IPS DF 4.7 (cell line): ENCODE data around the gene MON1A.
A peak's percentile ranks its signal among the peaks of the same experiment; 100 is the strongest.
"Not testable (repeated sequence)": the region's sequence is repeated elsewhere in the genome, so short reads cannot be mapped to it uniquely, and the experiment has no call there.

Source experiments
- DNase-seq: peaks from one replicate; pipeline ENCODE4 v3.0.0-alpha.2; 2013; ENCODE audit warnings: low spot score; ENCODE audit errors: extremely low read depth

MON1A gene

DNA sequence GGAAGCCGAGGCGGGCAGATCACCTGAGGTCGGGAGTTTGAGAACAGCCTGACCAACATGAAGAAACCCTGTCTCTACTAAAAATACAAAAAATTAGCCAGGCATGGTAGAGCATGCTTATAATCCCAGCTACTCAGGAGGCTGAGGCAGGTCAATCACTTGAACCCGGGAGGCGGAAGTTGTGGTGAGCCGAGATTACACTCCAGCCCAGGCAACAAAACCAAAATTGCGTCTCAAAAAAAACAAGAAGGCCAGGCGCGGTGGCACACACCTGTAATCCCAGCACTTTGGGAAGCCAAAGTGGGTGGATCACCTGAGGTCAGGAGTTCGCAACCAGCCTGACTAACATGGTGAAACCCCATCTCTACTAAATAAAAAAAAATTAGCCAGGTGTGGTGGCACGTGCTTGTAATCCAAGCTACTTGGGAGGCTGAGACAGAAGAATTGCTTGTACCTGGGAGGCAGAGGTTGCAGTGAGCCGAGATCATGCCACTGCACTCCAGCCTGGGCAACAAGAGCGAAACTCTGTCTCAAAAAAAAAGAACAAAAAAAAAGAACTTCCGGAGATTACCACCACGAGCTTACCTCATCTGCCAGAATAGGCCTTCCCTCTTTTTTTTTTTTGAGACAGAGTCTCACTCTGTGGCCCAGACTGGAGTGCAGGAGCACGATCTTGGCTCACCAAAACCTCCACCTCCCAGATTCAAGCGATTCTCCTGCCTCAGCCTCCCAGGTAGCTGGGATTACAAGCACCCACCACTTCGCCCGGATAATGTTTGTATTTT is 11.6 kb downstream of the MON1A start:
- DNase-seq, result not testable (repeated sequence)

GRCh38 chr3:49916686-49917085 is 12.9 kb downstream of the MON1A start:
- DNase-seq, result no peak

- DNase-seq, result no peak
Observed at GRCh38 chr3:49914906-49915305, 14.7 kb downstream of the MON1A start.

GRCh38 chr3:49912881-49913281 is 16.7 kb downstream of the MON1A start:
- no peak for DNase-seq

DNA sequence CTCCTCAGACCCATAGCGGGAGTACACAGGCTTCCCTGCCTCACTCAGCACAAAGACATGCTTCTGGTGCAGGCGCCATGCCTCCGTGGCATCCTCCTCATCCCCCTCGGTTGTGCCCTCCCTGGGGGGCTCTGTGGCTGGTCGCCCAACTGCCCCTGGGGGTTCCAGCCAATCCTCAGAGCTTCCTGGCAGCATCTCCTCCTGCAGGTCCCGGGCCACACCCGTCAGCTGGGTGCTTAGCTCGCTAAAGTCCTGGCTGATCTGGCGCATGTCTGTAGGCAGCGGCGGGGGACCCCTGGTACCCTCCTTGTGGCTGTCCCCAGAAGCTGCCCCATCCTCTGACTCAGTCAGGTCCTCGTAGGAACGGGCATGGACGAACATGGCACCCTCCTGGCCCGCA is 18.0 kb downstream of the MON1A start:
- DNase-seq, result no peak

DNA sequence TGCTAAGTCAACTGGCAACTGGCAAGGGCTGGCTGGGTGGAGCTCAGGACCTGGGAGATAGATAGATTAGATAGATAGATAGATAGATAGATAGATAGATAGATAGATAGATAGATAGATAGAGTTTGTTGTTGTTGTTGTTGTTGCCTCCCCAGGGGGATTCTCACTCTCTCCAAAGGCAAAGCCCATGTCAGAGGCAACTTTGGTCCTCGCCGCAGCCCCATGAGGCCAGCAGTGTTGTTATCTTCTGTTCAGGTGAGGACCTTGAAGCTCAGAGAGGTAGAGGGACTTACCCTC is 18.5 kb downstream of the MON1A start:
- no peak for DNase-seq

DNA sequence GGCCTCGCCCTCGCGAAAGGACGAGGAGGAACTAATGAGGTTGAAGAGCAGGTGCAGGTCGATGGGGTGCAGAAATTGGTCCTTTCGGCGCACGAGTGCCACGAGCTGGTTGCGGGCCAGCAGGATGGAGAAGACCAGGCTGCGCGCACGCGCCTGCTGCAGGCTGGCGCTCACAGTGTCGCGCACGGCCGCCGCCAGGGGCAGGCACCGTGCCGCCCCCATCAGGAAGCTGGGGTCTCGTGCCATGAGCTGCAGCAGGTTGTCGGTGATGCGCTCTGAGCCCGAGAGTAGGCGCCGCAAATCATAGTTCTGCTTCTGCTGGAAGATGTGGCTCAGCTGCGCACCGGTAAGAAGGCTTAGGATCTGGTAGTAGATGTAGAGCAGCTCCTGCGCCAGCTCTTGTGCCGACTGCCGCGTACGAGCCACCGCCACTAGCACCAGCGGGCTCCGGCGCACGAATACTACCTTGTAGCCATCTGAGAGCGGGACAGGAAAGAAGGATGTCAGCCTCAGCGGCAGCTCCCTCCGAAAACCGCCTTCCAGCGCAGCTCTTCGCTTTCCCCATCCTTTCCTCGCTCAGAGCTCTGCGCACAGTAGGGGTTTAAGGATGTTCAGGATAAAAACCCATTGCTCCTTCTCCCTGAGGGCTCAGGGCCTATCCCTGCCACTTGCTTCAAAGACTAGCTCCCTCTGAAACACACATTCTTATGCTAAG is 19.0 kb downstream of the MON1A start:
- DNase-seq, result no peak

DNA sequence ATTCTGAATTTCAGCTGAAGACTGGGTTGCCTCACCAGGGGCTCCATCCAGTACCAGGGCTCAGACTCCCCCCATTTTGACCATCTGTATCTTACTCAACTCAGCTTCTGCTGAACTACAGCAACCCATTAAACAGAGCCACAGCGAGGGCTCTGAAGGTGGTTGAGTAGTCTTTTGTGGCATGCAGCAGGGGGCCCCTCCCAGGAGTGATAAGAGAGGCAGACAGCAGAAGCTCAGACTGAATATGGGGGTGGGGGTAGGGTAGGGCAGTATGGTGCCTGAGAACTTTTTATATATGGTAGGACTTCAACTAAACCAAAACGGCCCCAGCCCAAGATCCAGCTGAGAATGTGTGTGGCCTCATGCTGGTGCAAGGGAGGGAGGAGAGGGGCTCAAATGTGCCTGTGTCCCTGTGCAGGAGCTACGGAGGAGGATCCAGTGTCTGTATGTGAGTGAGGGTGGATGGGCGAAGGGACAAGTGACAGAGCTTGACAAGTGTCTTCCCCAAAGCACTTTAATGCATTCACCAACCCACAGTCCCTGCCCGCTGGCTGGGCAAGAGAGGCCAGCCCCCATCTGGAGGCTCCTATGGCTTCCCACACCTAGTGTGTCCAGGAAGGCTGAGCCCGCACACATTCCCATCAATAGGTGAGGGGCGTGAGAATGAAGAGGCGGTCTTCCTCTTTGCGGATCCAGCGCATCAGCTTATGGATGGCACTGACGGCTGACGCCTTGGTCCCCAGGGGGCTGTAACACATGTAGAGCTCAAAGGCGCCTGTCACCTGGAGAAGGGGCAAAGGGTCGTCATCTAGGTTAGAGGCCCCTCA is 21.0 kb downstream of the MON1A start:
- DNase-seq, result no peak

DNA sequence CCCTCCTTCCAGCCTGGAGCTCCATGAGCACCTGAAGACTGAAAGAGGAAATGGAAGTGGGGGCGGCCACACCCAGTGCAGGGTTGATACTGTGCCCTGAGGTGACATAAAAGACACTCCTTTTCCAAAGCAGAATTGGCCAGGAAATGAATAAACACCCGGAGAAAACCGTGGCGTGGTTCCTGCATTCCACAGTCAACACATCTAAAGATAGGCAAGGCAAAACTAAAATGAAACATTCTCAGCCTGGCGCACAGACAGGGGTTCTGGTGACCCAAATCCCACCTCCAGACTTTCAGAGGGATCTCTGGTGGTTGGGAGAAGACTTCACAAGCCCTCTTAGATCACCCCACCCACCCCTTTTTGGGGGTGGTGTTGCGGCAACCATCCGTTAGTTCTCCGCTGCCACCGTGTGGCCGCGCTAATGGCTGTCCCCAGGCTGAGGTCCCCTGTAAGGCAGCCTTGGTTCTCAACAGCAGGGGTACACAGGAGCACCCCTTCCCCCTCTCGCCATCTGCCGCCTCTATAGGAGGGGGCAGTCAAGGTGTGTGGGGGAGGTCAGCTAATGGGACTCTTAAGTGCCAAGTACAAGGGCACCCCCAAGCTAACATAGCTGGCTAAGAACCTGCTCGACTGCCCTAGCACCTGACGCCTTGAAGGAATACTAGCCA is 23.4 kb downstream of the MON1A start:
- no peak for DNase-seq

- not testable (repeated sequence) for DNase-seq
Observed at GRCh38 chr3:49904448-49904847, 25.2 kb downstream of the MON1A start.

DNA sequence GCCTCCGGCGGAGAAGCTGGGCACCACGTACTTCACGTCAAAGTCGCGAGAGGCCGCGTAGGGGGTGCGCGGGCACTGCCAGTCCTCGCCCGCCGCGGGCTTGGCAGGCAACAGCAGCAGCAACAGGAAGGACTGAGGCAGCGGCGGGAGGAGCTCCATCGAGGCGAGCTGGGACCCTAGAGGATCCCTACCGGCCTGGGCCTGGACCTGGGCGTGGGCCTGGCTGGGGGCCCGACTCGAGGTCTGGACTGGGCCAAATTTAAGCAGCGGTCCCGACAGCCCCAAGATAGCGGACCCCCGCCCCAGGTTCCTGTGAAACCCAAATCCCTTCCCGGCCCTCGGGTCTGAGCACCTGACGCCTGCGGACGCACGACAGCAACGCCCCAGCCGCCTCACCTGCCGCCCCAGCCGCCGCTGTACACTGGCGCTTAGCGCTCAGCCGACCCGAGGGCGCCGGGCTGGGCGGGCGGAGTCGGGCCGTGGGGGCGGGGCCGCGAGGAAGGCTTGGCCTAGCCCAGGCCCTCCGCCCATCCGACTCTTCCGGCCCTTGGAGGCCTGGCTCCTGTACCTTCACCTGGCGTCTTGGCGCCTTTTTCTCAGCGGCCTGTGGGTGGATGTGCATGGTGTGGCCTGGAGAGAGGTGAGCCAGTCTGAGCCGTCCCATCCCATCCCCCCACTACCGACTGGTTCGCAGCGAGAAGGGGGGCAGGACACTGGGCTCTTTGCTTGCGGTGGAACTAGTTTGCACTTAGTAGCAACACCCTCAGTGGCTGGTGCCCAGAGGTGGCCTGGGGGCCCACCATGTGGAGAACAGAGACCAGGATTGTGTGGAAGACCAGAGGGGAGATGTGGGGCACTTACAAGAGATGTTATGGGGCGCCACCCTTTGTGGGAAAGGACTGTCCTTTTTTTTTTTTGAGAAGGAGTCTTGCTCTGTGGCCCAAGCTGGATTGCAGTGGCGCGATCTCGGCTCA is 25.9 kb downstream of the MON1A start, which contains the start of gene MST1R:
Gene MST1R (minus strand): TSS at position 423 of the 974 bp plus-strand sequence. CDS start 264 bp downstream, at position 159.
- peak; percentile 81 for DNase-seq

DNA sequence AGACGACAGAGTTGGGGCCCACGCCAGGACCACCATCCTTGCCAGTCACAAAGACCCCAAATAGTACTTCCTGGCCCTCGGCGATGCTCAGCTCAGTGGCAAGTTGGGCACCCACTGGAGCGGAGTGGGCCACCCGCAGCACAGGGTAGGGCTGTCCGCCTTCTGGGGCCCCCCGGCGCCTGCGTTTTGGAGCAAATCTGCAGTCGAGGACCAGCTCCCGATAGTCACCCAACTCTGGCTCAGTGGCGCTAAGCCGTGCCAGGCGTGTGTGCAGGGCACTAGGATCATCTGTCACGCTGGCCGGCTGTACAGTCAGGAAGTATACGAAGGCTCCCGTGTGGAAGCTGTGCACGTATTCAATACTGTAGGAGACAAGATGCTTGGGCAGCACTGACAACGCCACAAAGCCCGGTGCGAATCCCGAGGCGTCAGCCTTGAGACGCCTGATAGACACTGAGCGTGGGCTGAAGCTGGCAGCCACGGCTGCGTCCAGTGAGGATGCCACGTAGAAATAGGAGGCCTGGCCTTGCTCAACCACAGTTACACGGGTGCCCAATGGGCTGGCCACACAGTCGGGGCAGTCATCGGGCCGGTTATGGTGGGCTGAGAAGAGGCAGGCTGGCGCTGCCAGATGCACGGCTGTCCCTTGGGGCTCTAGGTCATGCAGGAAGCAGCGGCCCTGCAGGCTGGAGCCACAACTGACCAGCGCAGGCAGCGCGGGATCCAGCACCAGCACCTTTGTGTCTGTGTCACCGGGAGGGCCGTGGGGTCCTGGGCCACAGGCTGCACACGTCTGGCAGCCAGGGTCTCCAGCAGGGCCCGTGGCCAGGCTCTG is 26.9 kb downstream of the MON1A start:
- no peak for DNase-seq

DNA sequence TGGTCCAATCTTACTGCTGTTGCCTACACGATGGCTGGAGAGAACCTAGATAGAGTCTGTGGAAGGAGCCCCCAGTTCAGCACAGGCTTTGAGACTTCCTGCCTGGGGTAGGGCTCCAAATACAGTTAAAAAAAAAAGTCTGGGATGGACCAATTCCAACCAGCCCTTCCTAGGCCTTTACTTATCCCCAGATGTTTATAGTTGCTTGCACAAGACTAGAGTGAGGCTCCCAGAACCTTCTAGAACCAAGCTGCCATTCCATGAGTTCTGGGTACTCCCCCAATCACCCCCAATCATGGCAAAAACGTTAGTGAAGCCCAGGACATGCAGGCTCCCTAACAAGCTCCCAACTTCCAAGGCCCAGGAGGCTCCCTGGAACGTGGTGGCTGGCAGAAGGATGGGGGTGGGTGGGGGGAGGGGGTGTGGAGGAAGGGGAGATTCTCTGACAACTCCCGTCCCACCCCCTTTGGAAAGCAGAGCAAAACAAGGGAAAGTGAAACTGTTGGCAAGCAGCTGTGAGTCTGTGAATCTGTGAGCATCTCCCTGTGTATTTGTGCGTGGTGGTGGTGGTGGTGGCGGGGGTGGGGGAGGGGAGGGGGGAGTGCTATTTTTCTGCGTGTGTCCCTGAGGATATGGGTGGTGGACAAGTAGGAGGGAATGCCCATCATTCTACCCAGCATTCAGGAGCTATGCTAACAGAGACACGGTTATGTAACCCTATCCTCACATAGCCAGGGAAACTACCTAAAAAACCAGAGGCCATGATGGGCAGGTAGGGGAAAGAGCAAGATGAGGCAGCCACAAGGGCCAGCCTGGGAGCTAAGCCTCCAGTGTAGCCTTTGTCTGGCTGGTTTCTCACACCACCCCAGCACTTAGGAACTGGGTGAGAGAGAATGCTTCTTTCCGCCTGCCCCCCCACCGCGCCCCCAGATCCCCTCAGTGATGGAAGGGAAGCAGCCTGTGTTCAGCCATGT is 28.0 kb downstream of the MON1A start:
- no peak for DNase-seq

- DNase-seq, result no peak
Observed at GRCh38 chr3:49900491-49901153, 29.0 kb downstream of the MON1A start.

DNA sequence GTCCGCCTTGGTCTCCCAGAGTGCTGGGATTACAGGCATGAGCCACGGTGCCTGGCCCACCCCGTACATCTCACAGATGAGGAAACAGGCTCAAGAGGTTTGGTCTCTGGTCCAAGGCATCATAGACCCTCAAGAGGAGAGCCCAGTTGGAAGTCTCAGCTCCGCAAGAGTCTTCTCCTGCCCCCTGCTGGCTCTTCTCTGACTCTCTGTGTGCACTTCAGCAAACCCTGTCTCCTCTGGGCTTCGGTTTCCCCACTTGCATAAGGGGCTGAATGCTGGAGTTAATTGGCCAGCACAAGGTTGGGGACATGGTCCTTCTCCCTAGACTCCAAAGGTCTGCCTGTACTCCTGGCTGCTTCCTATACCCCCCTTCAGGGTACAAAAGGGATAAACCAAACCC is 29.8 kb downstream of the MON1A start:
- no peak for DNase-seq

- DNase-seq, result no peak
Observed at GRCh38 chr3:49898991-49899390, 30.6 kb downstream of the MON1A start.

- no peak for DNase-seq
Observed at GRCh38 chr3:49896345-49896744, 33.3 kb downstream of the MON1A start.

DNA sequence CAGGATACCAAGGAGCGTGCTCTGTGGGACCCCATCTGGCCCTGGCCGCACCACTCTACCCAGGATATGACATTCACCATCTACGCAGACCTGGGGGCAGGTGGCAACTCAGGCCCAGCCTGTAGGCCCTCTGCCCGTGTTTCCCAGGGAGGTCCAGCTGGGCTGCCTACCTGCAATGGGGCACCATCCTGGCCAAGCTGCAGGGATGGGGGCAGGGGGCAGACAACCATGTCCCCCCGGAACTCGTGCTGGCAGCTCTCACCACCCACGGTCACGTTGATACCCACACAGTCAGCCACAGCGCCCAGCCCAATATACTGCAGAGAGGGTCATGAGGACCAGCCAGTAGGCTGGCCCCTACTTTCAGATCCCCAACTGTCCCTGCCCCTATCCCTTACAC is 33.8 kb downstream of the MON1A start:
- no peak for DNase-seq
